GM11168 (cell line): ENCODE measurements around the gene SLC35F4.
"Not testable (repeated sequence)": the region's sequence is repeated elsewhere in the genome, so short reads cannot be mapped to it uniquely, and the experiment has no call there.

Experiments
- in situ Hi-C: fragments of 300-500 bp; cut with MboI; formaldehyde crosslinking; loops from one replicate; pipeline ENCODE4 v1.12.0; 2022; ENCODE audit warnings: low sequenced_read_pairs; ENCODE audit not compliant: unreplicated experiment

Gene SLC35F4

GRCh38 chr14:57812741-57813140 lies 53.2 kb downstream of the SLC35F4 start:
- in situ Hi-C loops: no loop called here

- in situ Hi-C loops: no loop called here
Observed at GRCh38 chr14:57811998-57812546, 53.8 kb downstream of the SLC35F4 start.

- in situ Hi-C loops: no loop called here
Observed at GRCh38 chr14:57809808-57810207, 56.1 kb downstream of the SLC35F4 start.

GRCh38 chr14:57797160-57797559 lies 68.7 kb downstream of the SLC35F4 start:
- in situ Hi-C loops: no loop called here

- in situ Hi-C loops: no loop called here
Observed at GRCh38 chr14:57796556-57796955, 69.3 kb downstream of the SLC35F4 start.

GRCh38 chr14:57785058-57785457 lies 80.8 kb downstream of the SLC35F4 start:
- in situ Hi-C loops: no loop called here

GRCh38 chr14:57771801-57772200 lies 94.1 kb downstream of the SLC35F4 start:
- in situ Hi-C loops: no loop called here

GRCh38 chr14:57769863-57770523 lies 95.9 kb downstream of the SLC35F4 start:
- in situ Hi-C loops: no loop called here

- in situ Hi-C loops: no loop called here
Observed at GRCh38 chr14:57761800-57762199, 104.1 kb downstream of the SLC35F4 start.

GRCh38 chr14:57760896-57761295 lies 105.0 kb downstream of the SLC35F4 start:
- in situ Hi-C loops: no loop called here

- in situ Hi-C loops: no loop called here
Observed at GRCh38 chr14:57755018-57755521, 110.8 kb downstream of the SLC35F4 start.

GRCh38 chr14:57754527-57754926 lies 111.4 kb downstream of the SLC35F4 start:
- in situ Hi-C loops: no loop called here

GRCh38 chr14:57753821-57754220 lies 112.1 kb downstream of the SLC35F4 start:
- in situ Hi-C loops: no loop called here

GRCh38 chr14:57752142-57752695 lies 113.7 kb downstream of the SLC35F4 start:
- in situ Hi-C loops: not testable (repeated sequence)

GRCh38 chr14:57751400-57751799 lies 114.5 kb downstream of the SLC35F4 start:
- in situ Hi-C loops: no loop called here

GRCh38 chr14:57749267-57749666 lies 116.6 kb downstream of the SLC35F4 start:
- in situ Hi-C loops: no loop called here

GRCh38 chr14:57748279-57748678 lies 117.6 kb downstream of the SLC35F4 start:
- in situ Hi-C loops: no loop called here

- in situ Hi-C loops: no loop called here
Observed at GRCh38 chr14:57747036-57747435, 118.9 kb downstream of the SLC35F4 start.

GRCh38 chr14:57746563-57746962 lies 119.3 kb downstream of the SLC35F4 start:
- in situ Hi-C loops: no loop called here

GRCh38 chr14:57739516-57739915 lies 126.4 kb downstream of the SLC35F4 start:
- in situ Hi-C loops: no loop called here

GRCh38 chr14:57737598-57737997 lies 128.3 kb downstream of the SLC35F4 start:
- in situ Hi-C loops: no loop called here

GRCh38 chr14:57736391-57736790 lies 129.5 kb downstream of the SLC35F4 start:
- in situ Hi-C loops: no loop called here
